GM21529 (cell line): Measurements from ENCODE around the gene LRRC3B.
"Not testable (repeated sequence)": the region's sequence is repeated elsewhere in the genome, so short reads cannot be mapped to it uniquely, and the experiment has no call there.

ENCODE experiments used
- ATAC-seq: cut with Tn5 transposase; IDR thresholded peaks from one replicate; pipeline ENCODE4 v1.9.1; 2021; ENCODE audit not compliant: unreplicated experiment

The LRRC3B gene

DNA sequence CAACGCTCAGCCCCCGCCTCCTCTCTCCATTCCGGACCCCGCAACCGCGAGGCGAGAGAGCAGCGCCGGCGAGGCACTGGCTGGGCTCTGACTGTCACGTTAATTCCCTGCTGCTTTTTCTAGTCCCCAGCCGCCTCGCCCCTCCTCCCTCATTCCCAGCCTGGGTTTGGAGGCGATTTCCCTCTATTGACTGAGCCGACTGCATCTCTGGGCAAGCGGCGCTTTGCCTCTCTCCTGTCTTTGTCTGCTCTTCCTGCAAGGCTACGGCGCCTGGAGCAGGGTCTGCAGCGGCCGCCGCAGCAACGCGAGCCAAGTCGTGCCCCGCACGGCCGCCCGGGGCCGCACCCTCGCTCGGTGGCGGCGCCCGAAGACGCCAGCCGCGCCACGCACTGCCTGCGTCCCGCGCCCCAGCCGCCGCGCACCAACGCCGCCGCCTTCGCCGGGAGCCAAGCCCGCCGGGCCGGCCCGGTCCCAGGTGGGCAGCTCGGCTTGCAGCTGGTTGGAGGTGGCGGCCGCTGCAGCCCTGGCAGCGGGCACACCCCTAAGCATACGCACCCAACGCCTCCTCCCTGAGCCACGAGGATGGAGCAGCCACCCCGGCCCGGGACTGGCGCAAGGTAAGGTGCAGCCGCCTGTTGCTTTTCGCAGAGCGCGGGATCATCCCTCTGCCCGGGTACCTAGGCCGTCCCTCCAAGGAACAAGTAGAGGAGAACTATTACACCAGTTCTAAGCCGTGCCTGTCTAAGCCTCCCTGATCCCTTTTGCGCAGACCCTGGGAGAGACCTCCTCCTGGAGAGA lies at the start of gene LRRC3B:
TSS of gene LRRC3B (plus strand) at position 152 of the 798 bp plus-strand sequence. CDS start 86,901 bp downstream, outside the sequence.
- no peak for ATAC-seq

- ATAC-seq: no peak
These were observed 47.8 kb upstream of the LRRC3B start for GRCh38 chr3:26574766-26575165.

GRCh38 chr3:26579116-26579515 lies 43.5 kb upstream of the LRRC3B start:
- ATAC-seq: no peak

DNA sequence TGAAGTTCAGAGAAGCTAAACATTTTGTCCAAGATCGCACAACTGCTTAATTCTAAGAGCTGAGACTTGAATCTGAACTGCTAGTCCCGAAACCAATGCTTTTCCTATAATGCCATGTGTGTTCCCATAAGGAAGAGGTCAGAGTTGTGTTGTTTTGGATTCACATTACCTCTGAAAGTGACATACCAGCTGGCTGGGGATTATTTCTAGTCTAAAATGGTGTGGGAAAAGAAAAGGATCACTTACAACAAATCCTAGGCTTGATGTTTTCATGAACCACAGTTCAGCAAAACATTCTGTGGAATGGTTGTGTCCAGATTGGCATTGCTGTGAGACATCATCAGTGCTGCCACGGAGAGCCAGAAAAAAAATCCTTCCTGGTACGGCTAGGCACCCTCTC lies 35.0 kb upstream of the LRRC3B start:
- no peak for ATAC-seq

- ATAC-seq: no peak
These were observed 33.6 kb upstream of the LRRC3B start for GRCh38 chr3:26588931-26589330.

- ATAC-seq: no peak
These were observed 32.9 kb upstream of the LRRC3B start for GRCh38 chr3:26589678-26590077.

DNA sequence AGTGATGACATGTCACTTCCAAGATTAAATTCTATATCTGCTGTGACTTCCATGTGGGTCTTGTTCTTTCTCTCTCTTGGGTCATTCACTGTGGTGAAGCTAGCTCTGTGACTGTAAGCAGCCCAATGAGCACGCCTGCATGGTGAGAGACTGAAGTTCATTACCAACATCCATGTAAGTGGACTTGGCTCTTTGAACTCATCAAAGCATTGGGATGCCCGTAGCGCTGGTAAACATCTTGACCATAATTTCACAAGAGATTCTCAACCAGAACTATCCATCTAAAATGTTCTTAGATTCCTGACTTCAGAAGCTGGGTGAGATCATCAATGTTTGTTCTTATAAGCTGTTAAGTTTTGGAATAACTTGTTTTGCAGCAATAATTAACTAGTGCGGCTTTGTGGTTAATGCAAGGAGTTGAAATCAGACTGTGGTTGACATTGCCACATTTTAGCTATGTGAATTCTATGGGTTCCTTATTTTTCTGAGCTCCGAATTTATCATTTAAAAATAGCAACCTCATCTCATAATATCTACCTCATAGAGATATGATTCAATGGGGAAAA lies 31.6 kb upstream of the LRRC3B start:
- no peak for ATAC-seq

GRCh38 chr3:26591926-26592325 lies 30.6 kb upstream of the LRRC3B start:
- ATAC-seq: no peak

DNA sequence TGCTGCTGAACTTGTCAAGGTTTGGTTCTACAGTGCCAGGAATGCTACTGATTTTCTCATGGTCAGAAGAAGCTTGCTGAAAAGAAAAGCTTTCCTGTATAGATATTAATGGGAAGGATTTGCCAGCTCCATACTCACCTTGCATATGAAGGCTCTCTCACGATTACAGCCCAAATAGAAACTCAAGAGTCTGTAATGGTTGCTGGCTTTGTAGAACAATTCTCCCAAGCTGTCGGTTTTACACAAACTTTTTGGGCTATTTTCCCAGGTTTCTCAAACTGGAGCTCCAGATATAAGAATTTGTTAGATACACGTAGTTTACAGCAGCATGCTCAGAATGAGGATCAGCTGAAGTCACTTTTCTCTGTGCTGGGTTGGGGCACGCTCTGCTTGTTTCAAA lies 30.1 kb upstream of the LRRC3B start:
- ATAC-seq: no peak

GRCh38 chr3:26596335-26596734 lies 26.2 kb upstream of the LRRC3B start:
- ATAC-seq: no peak

DNA sequence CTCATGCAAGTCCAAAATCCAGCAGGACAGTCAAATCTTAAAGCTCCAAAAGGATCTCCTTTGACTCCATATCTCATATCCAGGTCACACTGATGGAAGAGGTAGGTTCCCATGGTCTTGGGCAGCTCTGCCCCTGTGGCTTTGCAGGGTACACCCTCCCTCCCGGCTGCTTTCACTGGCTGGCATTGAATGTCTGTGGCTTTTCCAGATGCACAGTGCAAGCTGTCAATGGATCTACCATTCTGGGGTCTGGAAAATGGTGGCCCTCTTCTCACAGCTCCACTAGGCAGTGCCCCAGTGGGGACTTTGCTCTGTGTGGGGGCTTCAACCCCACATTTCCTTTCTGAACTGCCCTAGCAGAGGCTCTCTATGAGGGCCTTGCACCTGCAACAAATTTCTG lies 19.3 kb upstream of the LRRC3B start:
- not testable (repeated sequence) for ATAC-seq

- ATAC-seq: not testable (repeated sequence)
These were observed 18.8 kb upstream of the LRRC3B start for GRCh38 chr3:26603771-26604170.

- no peak for ATAC-seq
These were observed 8.4 kb upstream of the LRRC3B start for GRCh38 chr3:26614006-26614685.

- no peak for ATAC-seq
These were observed 1.4 kb upstream of the LRRC3B start for GRCh38 chr3:26621176-26621575.

DNA sequence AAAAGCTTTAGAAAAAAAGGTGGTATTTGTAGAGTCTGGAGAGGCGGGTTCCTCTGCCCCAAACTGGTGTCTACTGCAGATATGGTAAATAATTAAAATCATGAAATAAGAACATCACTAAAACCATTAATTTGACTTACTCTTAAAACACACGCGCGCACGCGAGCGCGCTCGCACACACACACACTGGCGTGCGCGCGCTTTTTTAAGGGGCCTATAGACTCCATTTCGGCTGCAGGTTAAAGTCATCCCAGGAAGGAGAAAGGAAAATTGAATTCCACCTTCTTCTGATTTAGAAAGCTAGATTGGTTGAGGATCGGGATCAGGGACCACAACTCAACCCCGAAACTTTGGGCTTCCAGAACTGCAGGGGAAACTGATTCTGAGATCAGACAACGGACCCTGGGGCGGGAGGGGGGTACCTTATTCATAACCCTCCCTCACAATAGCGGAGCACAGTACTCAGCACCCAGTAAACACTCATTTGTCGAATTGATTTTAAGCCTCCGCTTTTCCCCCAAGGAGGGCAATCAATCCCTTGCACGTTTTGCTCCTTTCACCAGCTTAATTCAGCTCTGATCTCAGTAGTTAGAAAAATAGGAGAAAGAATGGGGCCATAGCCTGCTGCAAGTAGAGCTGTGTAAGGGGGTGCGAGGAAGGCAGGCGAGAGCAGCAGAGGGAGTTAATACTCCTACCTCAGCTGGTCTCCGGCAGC lies 509 bp upstream of the LRRC3B start:
- ATAC-seq: no peak

DNA sequence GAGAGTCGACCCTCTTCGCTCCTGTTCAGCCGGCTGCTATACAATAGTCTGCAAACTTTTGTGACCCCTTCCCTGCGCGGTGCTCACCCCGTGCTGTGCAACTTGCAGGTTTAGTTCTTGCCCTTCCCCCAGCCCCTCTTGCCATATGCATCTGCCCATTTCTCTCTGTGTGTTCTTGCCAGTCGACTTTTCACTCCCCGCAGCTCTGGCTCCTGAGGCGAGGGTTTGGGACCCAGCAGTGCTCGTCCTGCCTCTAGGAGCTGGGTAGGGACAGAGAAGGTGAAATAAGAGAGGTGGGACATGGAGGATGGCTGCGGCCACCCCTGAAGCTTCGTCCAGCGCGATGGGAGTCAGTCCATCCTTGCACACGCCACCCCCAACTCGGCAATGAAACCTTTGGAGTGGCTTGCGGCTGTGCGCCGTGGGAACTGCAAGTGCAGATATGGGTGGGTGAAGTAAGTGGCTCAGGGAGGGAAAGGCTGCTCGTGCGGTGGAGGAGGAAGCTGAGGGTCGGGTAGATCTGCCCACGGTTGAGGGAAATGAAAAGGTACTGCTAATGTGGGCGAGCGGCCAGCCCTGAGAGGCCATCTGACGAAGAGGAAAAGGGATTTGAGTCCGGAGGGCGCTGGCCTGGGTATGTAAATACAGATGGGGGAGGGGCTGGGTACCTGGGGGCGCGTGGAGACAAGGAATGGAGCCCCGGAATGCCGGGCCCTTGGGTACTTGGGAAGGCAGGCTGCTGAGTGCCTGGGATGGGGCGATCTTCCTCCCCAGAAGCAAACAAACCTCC lies 1.0 kb downstream of the LRRC3B start:
- no peak for ATAC-seq

GRCh38 chr3:26624209-26624765 lies 1.7 kb downstream of the LRRC3B start:
- no peak for ATAC-seq

GRCh38 chr3:26625187-26625586 lies 2.6 kb downstream of the LRRC3B start:
- no peak for ATAC-seq

GRCh38 chr3:26627080-26627479 lies 4.5 kb downstream of the LRRC3B start:
- ATAC-seq: no peak

DNA sequence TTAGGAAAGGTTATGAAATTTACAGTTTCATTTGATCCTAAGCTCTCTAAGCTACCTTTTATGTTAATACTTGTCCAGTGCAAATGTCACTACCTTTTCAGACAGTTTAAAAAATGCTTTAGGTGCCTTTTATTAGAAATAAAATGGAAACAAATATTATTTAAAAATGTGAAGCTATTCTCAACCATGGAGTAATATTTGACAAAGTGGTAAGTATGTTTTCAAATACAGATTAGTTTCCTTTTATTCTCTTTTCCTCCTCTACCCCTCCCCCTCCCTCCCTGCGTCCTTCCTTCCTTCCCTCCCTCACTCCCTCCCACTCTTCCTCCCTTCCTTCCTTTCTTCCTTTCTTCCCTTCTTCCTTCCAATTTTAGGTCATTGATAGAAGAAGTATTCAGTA lies 6.3 kb downstream of the LRRC3B start:
- no peak for ATAC-seq
